H9 (cell line): ENCODE data around the gene CERKL. TPM values are rescaled to one million over a fixed set of nuclear protein-coding genes. Genes with fewer than 3 reads are reported as not detected.

Experiments used
- DNase-seq: peaks from one replicate; pipeline ENCODE4 v3.0.0-alpha.2; 2017
- H2AFZ ChIP-seq: one replicate; pipeline ENCODE4 v1.6.1; 2013; ENCODE audit warnings: mild to moderate bottlenecking, low read length, control low read depth, moderate library complexity
- H2AK5ac ChIP-seq: 2 replicates; pipeline ENCODE4 v1.6.1; 2013; ENCODE audit warnings: low read length, control low read depth, mixed read lengths; ENCODE audit not compliant: insufficient read length
- H2BK120ac ChIP-seq: one replicate; pipeline ENCODE4 v1.6.1; 2013; ENCODE audit warnings: low read depth, mild to moderate bottlenecking, low read length, control low read depth, inconsistent platforms; ENCODE audit not compliant: poor library complexity, severe bottlenecking
- H2BK12ac ChIP-seq: 2 replicates; pipeline ENCODE4 v1.6.1; 2013; ENCODE audit warnings: low read length, control low read depth, mixed read lengths, low read depth; ENCODE audit not compliant: insufficient read length
- H2BK15ac ChIP-seq: 2 replicates; pipeline ENCODE4 v1.6.1; 2013; ENCODE audit warnings: low read depth, low read length, control low read depth
- H2BK20ac ChIP-seq: one replicate; pipeline ENCODE4 v1.6.1; 2013; ENCODE audit warnings: low read depth, mild to moderate bottlenecking, low read length, control low read depth, inconsistent platforms; ENCODE audit not compliant: poor library complexity, severe bottlenecking
- H2BK5ac ChIP-seq: 2 replicates; pipeline ENCODE4 v1.6.1; 2013; ENCODE audit warnings: low read length, control low read depth, mixed read lengths; ENCODE audit not compliant: insufficient read length
- H3K14ac ChIP-seq: 2 replicates; pipeline ENCODE4 v1.6.1; 2013; ENCODE audit warnings: low read length, control low read depth; ENCODE audit not compliant: insufficient read depth
- H3K18ac ChIP-seq: 2 replicates; pipeline ENCODE4 v1.6.1; 2013; ENCODE audit warnings: low read depth, mild to moderate bottlenecking, mixed read lengths, low read length, control low read depth; ENCODE audit not compliant: insufficient read length
- H3K23ac ChIP-seq: 2 replicates; pipeline ENCODE4 v1.6.1; 2013; ENCODE audit warnings: low read length, control low read depth, mixed read lengths, low read depth; ENCODE audit not compliant: insufficient read length
- H3K23me2 ChIP-seq: 2 replicates; pipeline ENCODE4 v1.6.1; 2013; ENCODE audit warnings: low read depth, mild to moderate bottlenecking, mixed read lengths, low read length, control low read depth; ENCODE audit not compliant: insufficient read length, poor library complexity, severe bottlenecking
- H3K27ac ChIP-seq: 2 replicates; pipeline ENCODE4 v1.5.1; 2013; ENCODE audit warnings: low read length, control low read depth, mixed read lengths, low read depth; ENCODE audit not compliant: insufficient read length
- H3K27me3 ChIP-seq: 2 replicates; pipeline ENCODE4 v1.6.1; 2013; ENCODE audit warnings: low read length, control low read depth, inconsistent platforms; ENCODE audit not compliant: insufficient read depth
- H3K4ac ChIP-seq: 2 replicates; pipeline ENCODE4 v1.6.1; 2013; ENCODE audit warnings: low read depth, mild to moderate bottlenecking, control low read depth, inconsistent platforms, low read length, moderate library complexity
- H3K4me1 ChIP-seq: 2 replicates; pipeline ENCODE4 v1.6.1; 2013; ENCODE audit warnings: low read length, control low read depth, inconsistent platforms; ENCODE audit not compliant: insufficient read depth
- H3K4me2 ChIP-seq: 2 replicates; pipeline ENCODE4 v1.6.1; 2013; ENCODE audit warnings: low read length, control low read depth, mixed read lengths; ENCODE audit not compliant: insufficient read length, insufficient read depth
- H3K56ac ChIP-seq: 2 replicates; pipeline ENCODE4 v1.6.1; 2013; ENCODE audit warnings: low read depth, mild to moderate bottlenecking, mixed read lengths, low read length, control low read depth; ENCODE audit not compliant: insufficient read length
- H3K79me1 ChIP-seq: 2 replicates; pipeline ENCODE4 v1.6.1; 2013; ENCODE audit warnings: low read depth, mild to moderate bottlenecking, moderate library complexity, low read length, control low read depth, inconsistent platforms; ENCODE audit not compliant: insufficient read depth, poor library complexity, severe bottlenecking
- H3K79me2 ChIP-seq: 2 replicates; pipeline ENCODE4 v1.6.1; 2013; ENCODE audit warnings: low read length, control low read depth, inconsistent platforms; ENCODE audit not compliant: insufficient read depth
- H3K9ac ChIP-seq: 2 replicates; pipeline ENCODE4 v1.6.1; 2013; ENCODE audit warnings: low read length, control low read depth, mixed read lengths; ENCODE audit not compliant: insufficient read length; ENCODE audit errors: extremely low read depth
- H3K9me3 ChIP-seq: one replicate; pipeline ENCODE4 v1.6.1; 2013; ENCODE audit warnings: low read depth, low read length, inconsistent platforms; ENCODE audit not compliant: control insufficient read depth
- H3T11ph ChIP-seq: one replicate; pipeline ENCODE4 v1.6.1; 2013; ENCODE audit warnings: mild to moderate bottlenecking, low read length, control low read depth, inconsistent platforms
- H4K20me1 ChIP-seq: one replicate; pipeline ENCODE4 v1.6.1; 2013; ENCODE audit not compliant: control insufficient read depth, insufficient read length, insufficient read depth
- H4K5ac ChIP-seq: 2 replicates; pipeline ENCODE4 v1.6.1; 2013; ENCODE audit warnings: low read depth, mild to moderate bottlenecking, mixed read lengths, low read length, control low read depth; ENCODE audit not compliant: insufficient read length
- H4K8ac ChIP-seq: replicated peaks from 2 replicates; pipeline ENCODE4 v1.6.1; 2013; ENCODE audit warnings: low read length, control low read depth, mixed read lengths, low read depth; ENCODE audit not compliant: insufficient read length
- H4K91ac ChIP-seq: 2 replicates; pipeline ENCODE4 v1.6.1; 2013; ENCODE audit warnings: low read depth, mild to moderate bottlenecking, moderate library complexity, mixed read lengths, low read length, control low read depth; ENCODE audit not compliant: insufficient read length
- H3K27ac Mint-ChIP-seq, 3 experiments: 2 replicates in 2 of 3; 3 replicates in 1 of 3; pipeline ENCODE4 v1.8.0; 2020 to 2021; ENCODE audit warnings: mixed read lengths in 3 of 3, mild to moderate bottlenecking in 1 of 3, moderate library complexity in 1 of 3
- H3K27me3 Mint-ChIP-seq: 2 replicates; pipeline ENCODE4 v1.8.0; 2021; ENCODE audit warnings: low read depth, mild to moderate bottlenecking, moderate library complexity, mixed read lengths
- H3K36me3 Mint-ChIP-seq, 3 experiments: 2 replicates in 2 of 3; 3 replicates in 1 of 3; pipeline ENCODE4 v1.8.0; 2020 to 2021; ENCODE audit warnings: low read depth in 3 of 3, mixed read lengths in 3 of 3; ENCODE audit not compliant: insufficient read depth in 1 of 3
- H3K4me1 Mint-ChIP-seq, 2 experiments: 2 replicates each; pipeline ENCODE4 v1.8.0; 2020; ENCODE audit warnings: mixed read lengths in 2 of 2
- H3K4me3 Mint-ChIP-seq, 2 experiments: 2 replicates in 1 of 2; 3 replicates in 1 of 2; pipeline ENCODE4 v1.8.0; 2020 to 2021; ENCODE audit warnings: mild to moderate bottlenecking in 2 of 2, mixed read lengths in 2 of 2, moderate library complexity in 1 of 2
- H3K9me3 Mint-ChIP-seq, 2 experiments: 2 replicates in 1 of 2; 3 replicates in 1 of 2; pipeline ENCODE4 v1.8.0; 2020; ENCODE audit warnings: mild to moderate bottlenecking in 2 of 2, mixed read lengths in 2 of 2, moderate library complexity in 1 of 2
- CTCF ChIP-seq: fragments of 200-600 bp; sonication (generic); conservative IDR thresholded peaks from 3 replicates; pipeline ENCODE4 v1.8.0; 2021; ENCODE audit warnings: antibody characterized with exemption, mild to moderate bottlenecking
- WGBS: extraction: QIAGEN DNeasy Blood & Tissue Kit; methylation state at CpG from one replicate; pipeline ENCODE4 v1.1.7; 2013; ENCODE audit warnings: missing lambda C conversion rate, low lambda C conversion rate, mixed read lengths; ENCODE audit not compliant: insufficient read length; ENCODE audit errors: extremely low coverage; 5-methylcytosine and 5-hydroxymethylcytosine counted together
- total RNA-seq: library from RNA; stranded (reverse); gene quantifications from 2 replicates; pipeline ENCODE4 v1.2.1, GENCODE V29; 2021

The CERKL gene
- total RNA-seq, 1 experiment from 2014 or later, result not detected

- TF ChIP-seq CTCF, result no peak
- no peaks in the 10 kb centered on the region; the same call in 1 of the 2 replicates for H3K27me3 Mint-ChIP-seq
- no peaks in the 10 kb centered on the region for H3K9me3 Mint-ChIP-seq
- Histone ChIP-seq H3K4me2 (no peak overlapping the region), H2AFZ (no peak overlapping the region), H2BK12ac (no peak overlapping the region), H4K5ac (no peak overlapping the region), H2BK15ac (no peak overlapping the region), H3K4me1 (no peaks in the 10 kb centered on the region), H3K9ac (no peak overlapping the region), H4K91ac (no peak overlapping the region), H3K56ac (no peak overlapping the region), H3K9me3 (no peaks in the 10 kb centered on the region), H3K4ac (no peak overlapping the region), H2BK5ac (no peak overlapping the region), H2AK5ac (no peak overlapping the region), H3K23me2 (no peaks in the 10 kb centered on the region), H3K27ac (no peak overlapping the region), H3K79me2 (no peaks in the 10 kb centered on the region), H2BK20ac (no peak overlapping the region), H4K8ac (no peak overlapping the region), H3K23ac (no peak overlapping the region), H2BK120ac (no peak overlapping the region), H3K27me3 (no peaks in the 10 kb centered on the region), H3K79me1 (no peaks in the 10 kb centered on the region), H3T11ph (no peak overlapping the region), H3K18ac (no peak overlapping the region), H3K14ac (no peak overlapping the region), H4K20me1 (no peaks in the 10 kb centered on the region)
- no peak overlapping the region for H3K27ac Mint-ChIP-seq
- H3K4me1 Mint-ChIP-seq, result peaks cover 0 to 2% of the 10 kb centered on the region in 2 experiments; a peak in 1 of 4 replicates
- no peak for DNase-seq
- H3K4me3 Mint-ChIP-seq, result no peak overlapping the region
- H3K36me3 Mint-ChIP-seq, result no peaks in the 10 kb centered on the region
- WGBS, result no CpG with 5 or more reads among the region's 2 CpGs
Measured at GRCh38 chr2:181619516-181619915, 37.4 kb downstream of the CERKL start.
